ENCODE measurements around the gene BBC3. TPM values are rescaled to one million over a fixed set of nuclear protein-coding genes. Genes with fewer than 3 reads are reported as not detected.

BBC3 gene
- total and polyA plus RNA-seq, 4 donors: 4.1 to 22.0 (median 14.8) TPM

- peaks cover 14 to 29% (median 22%) of the 10 kb centered on the region in 4 donors for H3K36me3 ChIP-seq (ENCODE audit: control insufficient read depth in 4 of 4, insufficient read depth in 4 of 4, low read length in 4 of 4)
Observed at GRCh38 chr19:47209319-47210179, 21.4 kb downstream of the BBC3 start.

GRCh38 chr19:47203254-47203653 lies 27.7 kb downstream of the BBC3 start:
- ATAC-seq (ENCODE audit: insufficient read depth, low FRiP score) (no peak), DNase-seq (no peak)
- peaks cover 21 to 31% (median 22%) of the 10 kb centered on the region in 4 donors for H3K36me3 ChIP-seq (ENCODE audit: control insufficient read depth in 4 of 4, insufficient read depth in 4 of 4, low read length in 4 of 4)
- H3K4me3 ChIP-seq: no peak overlapping the region
- no peaks in the 10 kb centered on the region for H3K27me3 ChIP-seq (ENCODE audit: control insufficient read depth in 3 of 3, insufficient read depth in 3 of 3, low read length in 2 of 3)
- no peak overlapping the region for H3K9ac ChIP-seq (ENCODE audit: insufficient read depth in 1 of 2, low read length in 2 of 2)
- H3K27ac ChIP-seq (ENCODE audit: low read depth in 1 of 2, low read length in 1 of 2): no peak overlapping the region
- H3K9me3 ChIP-seq (ENCODE audit: control insufficient read depth in 4 of 4, insufficient read depth in 3 of 4, low read length in 3 of 4): no peaks in the 10 kb centered on the region
- WGBS, 2 donors: 89 to 96% methylated on average over 3 of the region's 3 CpGs
- TF ChIP-seq CTCF (IDR thresholded peaks at IDR 0.05; ENCODE audit: control extremely low read depth, extremely low read depth): no peak
- H3K4me1 ChIP-seq (ENCODE audit: control insufficient read depth in 5 of 5, insufficient read depth in 5 of 5, low read length in 5 of 5): no peaks in the 10 kb centered on the region

More at GRCh38 chr19:47209319-47210179, 21.4 kb downstream of the BBC3 start:
- Histone ChIP-seq H3K9me3 (ENCODE audit: control insufficient read depth in 4 of 4, insufficient read depth in 3 of 4, low read length in 3 of 4) (no peaks in the 10 kb centered on the region), H3K27ac (ENCODE audit: low read depth in 1 of 2, low read length in 1 of 2) (no peak overlapping the region), H3K4me1 (ENCODE audit: control insufficient read depth in 5 of 5, insufficient read depth in 5 of 5, low read length in 5 of 5) (peaks cover 0 to 3% (median 0%) of the 10 kb centered on the region in 5 donors), H3K9ac (ENCODE audit: insufficient read depth in 1 of 2, low read length in 2 of 2) (no peak overlapping the region), H3K27me3 (ENCODE audit: control insufficient read depth in 3 of 3, insufficient read depth in 3 of 3, low read length in 2 of 3) (no peaks in the 10 kb centered on the region), H3K4me3 (no peak overlapping the region)
- ATAC-seq (ENCODE audit: insufficient read depth, low FRiP score) (no peak), DNase-seq (no peak)
- TF ChIP-seq CTCF (IDR thresholded peaks at IDR 0.05; ENCODE audit: control extremely low read depth, extremely low read depth): no peak
- 87 to 91% methylated on average over 13 of the region's 13 CpGs for WGBS, 2 donors

GRCh38 chr19:47200530-47200929 lies 30.5 kb downstream of the BBC3 start:
- ATAC-seq (ENCODE audit: insufficient read depth, low FRiP score) (no peak), DNase-seq (no peak)
- no peak overlapping the region for H3K9ac ChIP-seq (ENCODE audit: insufficient read depth in 1 of 2, low read length in 2 of 2)
- TF ChIP-seq CTCF (IDR thresholded peaks at IDR 0.05; ENCODE audit: control extremely low read depth, extremely low read depth): no peak
- no peak overlapping the region for H3K4me3 ChIP-seq
- H3K4me1 ChIP-seq (ENCODE audit: control insufficient read depth in 5 of 5, insufficient read depth in 5 of 5, low read length in 5 of 5): no peaks in the 10 kb centered on the region
- no peaks in the 10 kb centered on the region for H3K27me3 ChIP-seq (ENCODE audit: control insufficient read depth in 3 of 3, insufficient read depth in 3 of 3, low read length in 2 of 3)
- no peak overlapping the region for H3K27ac ChIP-seq (ENCODE audit: low read depth in 1 of 2, low read length in 1 of 2)
- no peaks in the 10 kb centered on the region for H3K9me3 ChIP-seq (ENCODE audit: control insufficient read depth in 4 of 4, insufficient read depth in 3 of 4, low read length in 3 of 4)
- H3K36me3 ChIP-seq (ENCODE audit: control insufficient read depth in 4 of 4, insufficient read depth in 4 of 4, low read length in 4 of 4): peaks cover 8 to 25% (median 19%) of the 10 kb centered on the region in 4 donors
- 95 to 96% methylated on average over 3 of the region's 3 CpGs for WGBS, 2 donors

All from lung (tissue), 12 donors.